ENCODE measurements around the gene NHLH2. TPM values are rescaled to one million over a fixed set of nuclear protein-coding genes. Genes with fewer than 3 reads are reported as not detected.

The NHLH2 gene
- total and polyA plus RNA-seq, 4 donors, result not detected

DNA sequence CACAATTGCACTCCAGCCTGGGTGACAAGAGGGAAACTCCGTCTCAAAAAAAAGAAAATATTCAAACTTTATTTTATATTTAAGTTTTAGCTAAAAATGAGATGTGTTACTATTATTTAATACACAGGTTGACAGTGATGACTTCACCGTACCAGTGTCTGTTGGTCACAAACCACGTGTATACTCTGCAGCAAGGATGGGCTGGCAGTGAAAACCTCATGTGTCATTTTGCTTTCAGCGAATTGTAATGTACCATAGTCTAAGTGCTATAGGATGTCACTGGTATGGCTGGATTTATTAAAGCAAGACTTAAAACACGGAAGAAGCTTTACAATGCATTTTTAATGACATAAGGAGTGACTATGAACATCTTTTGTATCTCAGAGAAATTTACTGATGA is 28.1 kb upstream of the NHLH2 start:
- no peaks in the 10 kb centered on the region for H3K4me1 ChIP-seq (ENCODE audit: control insufficient read depth in 4 of 4, insufficient read depth in 4 of 4, low read length in 3 of 4)
- no peak overlapping the region for H3K27ac ChIP-seq (ENCODE audit: low read depth in 1 of 2, low read length in 2 of 2)
- H3K4me3 ChIP-seq (ENCODE audit: low read depth in 1 of 3, low read length in 3 of 3), result no peak overlapping the region
- no peak overlapping the region for H3K9ac ChIP-seq (ENCODE audit: low read depth in 1 of 2, low read length in 2 of 2)
- TF ChIP-seq, protein P1, sequence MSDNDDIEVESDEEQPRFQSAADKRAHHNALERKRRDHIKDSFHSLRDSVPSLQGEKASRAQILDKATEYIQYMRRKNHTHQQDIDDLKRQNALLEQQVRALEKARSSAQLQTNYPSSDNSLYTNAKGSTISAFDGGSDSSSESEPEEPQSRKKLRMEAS (IDR thresholded peaks at IDR 0.05), result no peak
- TF ChIP-seq RXRA (IDR thresholded peaks at IDR 0.05), result no peak
- no peak for TF ChIP-seq HNF4G (IDR thresholded peaks at IDR 0.05)
- TF ChIP-seq, protein P2, sequence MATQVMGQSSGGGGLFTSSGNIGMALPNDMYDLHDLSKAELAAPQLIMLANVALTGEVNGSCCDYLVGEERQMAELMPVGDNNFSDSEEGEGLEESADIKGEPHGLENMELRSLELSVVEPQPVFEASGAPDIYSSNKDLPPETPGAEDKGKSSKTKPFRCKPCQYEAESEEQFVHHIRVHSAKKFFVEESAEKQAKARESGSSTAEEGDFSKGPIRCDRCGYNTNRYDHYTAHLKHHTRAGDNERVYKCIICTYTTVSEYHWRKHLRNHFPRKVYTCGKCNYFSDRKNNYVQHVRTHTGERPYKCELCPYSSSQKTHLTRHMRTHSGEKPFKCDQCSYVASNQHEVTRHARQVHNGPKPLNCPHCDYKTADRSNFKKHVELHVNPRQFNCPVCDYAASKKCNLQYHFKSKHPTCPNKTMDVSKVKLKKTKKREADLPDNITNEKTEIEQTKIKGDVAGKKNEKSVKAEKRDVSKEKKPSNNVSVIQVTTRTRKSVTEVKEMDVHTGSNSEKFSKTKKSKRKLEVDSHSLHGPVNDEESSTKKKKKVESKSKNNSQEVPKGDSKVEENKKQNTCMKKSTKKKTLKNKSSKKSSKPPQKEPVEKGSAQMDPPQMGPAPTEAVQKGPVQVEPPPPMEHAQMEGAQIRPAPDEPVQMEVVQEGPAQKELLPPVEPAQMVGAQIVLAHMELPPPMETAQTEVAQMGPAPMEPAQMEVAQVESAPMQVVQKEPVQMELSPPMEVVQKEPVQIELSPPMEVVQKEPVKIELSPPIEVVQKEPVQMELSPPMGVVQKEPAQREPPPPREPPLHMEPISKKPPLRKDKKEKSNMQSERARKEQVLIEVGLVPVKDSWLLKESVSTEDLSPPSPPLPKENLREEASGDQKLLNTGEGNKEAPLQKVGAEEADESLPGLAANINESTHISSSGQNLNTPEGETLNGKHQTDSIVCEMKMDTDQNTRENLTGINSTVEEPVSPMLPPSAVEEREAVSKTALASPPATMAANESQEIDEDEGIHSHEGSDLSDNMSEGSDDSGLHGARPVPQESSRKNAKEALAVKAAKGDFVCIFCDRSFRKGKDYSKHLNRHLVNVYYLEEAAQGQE (IDR thresholded peaks at IDR 0.05), result no peak
- no peak for TF ChIP-seq HNF4A (conservative IDR thresholded peaks at IDR 0.05)
- TF ChIP-seq NR2F2 (IDR thresholded peaks at IDR 0.05), result no peak
- no peak for TF ChIP-seq FOXA1 (IDR thresholded peaks at IDR 0.05)
- no peak for TF ChIP-seq JUND (IDR thresholded peaks at IDR 0.05)
- no peak for TF ChIP-seq FOXA2 (IDR thresholded peaks at IDR 0.05)
- no peak for TF ChIP-seq RAD21 (IDR thresholded peaks at IDR 0.05)
- no peak for TF ChIP-seq TAF1 (conservative IDR thresholded peaks at IDR 0.05)
- TF ChIP-seq SP1 (IDR thresholded peaks at IDR 0.05), result no peak
- TF ChIP-seq YY1 (IDR thresholded peaks at IDR 0.05), result no peak
- TF ChIP-seq GABPA (IDR thresholded peaks at IDR 0.05 in 1 of 2, conservative IDR thresholded peaks at IDR 0.05 in 1 of 2), result no peak
- TF ChIP-seq, protein P3, sequence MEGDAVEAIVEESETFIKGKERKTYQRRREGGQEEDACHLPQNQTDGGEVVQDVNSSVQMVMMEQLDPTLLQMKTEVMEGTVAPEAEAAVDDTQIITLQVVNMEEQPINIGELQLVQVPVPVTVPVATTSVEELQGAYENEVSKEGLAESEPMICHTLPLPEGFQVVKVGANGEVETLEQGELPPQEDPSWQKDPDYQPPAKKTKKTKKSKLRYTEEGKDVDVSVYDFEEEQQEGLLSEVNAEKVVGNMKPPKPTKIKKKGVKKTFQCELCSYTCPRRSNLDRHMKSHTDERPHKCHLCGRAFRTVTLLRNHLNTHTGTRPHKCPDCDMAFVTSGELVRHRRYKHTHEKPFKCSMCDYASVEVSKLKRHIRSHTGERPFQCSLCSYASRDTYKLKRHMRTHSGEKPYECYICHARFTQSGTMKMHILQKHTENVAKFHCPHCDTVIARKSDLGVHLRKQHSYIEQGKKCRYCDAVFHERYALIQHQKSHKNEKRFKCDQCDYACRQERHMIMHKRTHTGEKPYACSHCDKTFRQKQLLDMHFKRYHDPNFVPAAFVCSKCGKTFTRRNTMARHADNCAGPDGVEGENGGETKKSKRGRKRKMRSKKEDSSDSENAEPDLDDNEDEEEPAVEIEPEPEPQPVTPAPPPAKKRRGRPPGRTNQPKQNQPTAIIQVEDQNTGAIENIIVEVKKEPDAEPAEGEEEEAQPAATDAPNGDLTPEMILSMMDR (IDR thresholded peaks at IDR 0.05; ENCODE audit: low read depth, low read length, missing input control), result no peak
- TF ChIP-seq, protein P4, sequence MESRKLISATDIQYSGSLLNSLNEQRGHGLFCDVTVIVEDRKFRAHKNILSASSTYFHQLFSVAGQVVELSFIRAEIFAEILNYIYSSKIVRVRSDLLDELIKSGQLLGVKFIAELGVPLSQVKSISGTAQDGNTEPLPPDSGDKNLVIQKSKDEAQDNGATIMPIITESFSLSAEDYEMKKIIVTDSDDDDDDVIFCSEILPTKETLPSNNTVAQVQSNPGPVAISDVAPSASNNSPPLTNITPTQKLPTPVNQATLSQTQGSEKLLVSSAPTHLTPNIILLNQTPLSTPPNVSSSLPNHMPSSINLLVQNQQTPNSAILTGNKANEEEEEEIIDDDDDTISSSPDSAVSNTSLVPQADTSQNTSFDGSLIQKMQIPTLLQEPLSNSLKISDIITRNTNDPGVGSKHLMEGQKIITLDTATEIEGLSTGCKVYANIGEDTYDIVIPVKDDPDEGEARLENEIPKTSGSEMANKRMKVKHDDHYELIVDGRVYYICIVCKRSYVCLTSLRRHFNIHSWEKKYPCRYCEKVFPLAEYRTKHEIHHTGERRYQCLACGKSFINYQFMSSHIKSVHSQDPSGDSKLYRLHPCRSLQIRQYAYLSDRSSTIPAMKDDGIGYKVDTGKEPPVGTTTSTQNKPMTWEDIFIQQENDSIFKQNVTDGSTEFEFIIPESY (IDR thresholded peaks at IDR 0.05), result no peak
- TF ChIP-seq EGR1 (IDR thresholded peaks at IDR 0.05; ENCODE audit: low read depth in 2 of 2), result no peak
- TF ChIP-seq, protein P5, sequence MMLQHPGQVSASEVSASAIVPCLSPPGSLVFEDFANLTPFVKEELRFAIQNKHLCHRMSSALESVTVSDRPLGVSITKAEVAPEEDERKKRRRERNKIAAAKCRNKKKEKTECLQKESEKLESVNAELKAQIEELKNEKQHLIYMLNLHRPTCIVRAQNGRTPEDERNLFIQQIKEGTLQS (IDR thresholded peaks at IDR 0.05), result no peak
- H3K36me3 ChIP-seq (ENCODE audit: control insufficient read depth in 4 of 4, insufficient read depth in 3 of 4, low read depth in 1 of 4, low read length in 3 of 4), result no peaks in the 10 kb centered on the region
- WGBS, result 68% methylated on average over 5 of the region's 5 CpGs
- DNase-seq (ENCODE audit: low spot score), result no peak
- H3K27me3 ChIP-seq (ENCODE audit: control insufficient read depth in 4 of 4, insufficient read depth in 4 of 4, low read length in 3 of 4), result peaks cover 0 to 6% (median 1%) of the 10 kb centered on the region in 4 donors
- H3K9me3 ChIP-seq (ENCODE audit: control insufficient read depth in 4 of 4, low read length in 3 of 4), result no peaks in the 10 kb centered on the region
